Chondrocyte (in vitro differentiated cells): ENCODE results near the gene CLPX. TPM values are rescaled to one million over a fixed set of nuclear protein-coding genes. Genes with fewer than 3 reads are reported as not detected.
"Not testable (repeated sequence)": the region's sequence is repeated elsewhere in the genome, so short reads cannot be mapped to it uniquely, and the experiment has no call there.

ENCODE experiments used
- DNase-seq: peaks from one replicate; pipeline ENCODE4 v3.0.0; 2021; ENCODE audit warnings: mixed read lengths, low spot score
- H3K27ac Mint-ChIP-seq: one replicate; pipeline ENCODE4 v1.8.0; 2021; ENCODE audit warnings: mild to moderate bottlenecking, moderate library complexity, mixed read lengths; ENCODE audit not compliant: unreplicated experiment
- H3K27me3 Mint-ChIP-seq: 2 replicates; pipeline ENCODE4 v1.8.0; 2021; ENCODE audit warnings: low read depth, mixed read lengths
- H3K36me3 Mint-ChIP-seq: 2 replicates; pipeline ENCODE4 v1.8.0; 2021; ENCODE audit warnings: low read depth, mixed read lengths
- H3K4me1 Mint-ChIP-seq: 2 replicates; pipeline ENCODE4 v1.8.0; 2021; ENCODE audit warnings: low read depth, mild to moderate bottlenecking, mixed read lengths
- H3K4me3 Mint-ChIP-seq: one replicate; pipeline ENCODE4 v1.8.0; 2021; ENCODE audit warnings: mild to moderate bottlenecking, moderate library complexity, mixed read lengths; ENCODE audit not compliant: unreplicated experiment
- H3K9me3 Mint-ChIP-seq: 2 replicates; pipeline ENCODE4 v1.8.0; 2021; ENCODE audit warnings: low read depth, mixed read lengths
- total RNA-seq: library from RNA; stranded (reverse); gene quantifications from 3 replicates; pipeline ENCODE4 v1.2.1, GENCODE V29; 2021
- TF ChIP-seq, protein P1 (sequence below): fragments of 200-600 bp; sonication (generic); IDR thresholded peaks from 2 replicates; pipeline ENCODE4 v1.5.0; 2021; ENCODE audit warnings: antibody characterized with exemption, mild to moderate bottlenecking, moderate library complexity

Gene CLPX
- total RNA-seq, 1 donor from 2014 or later: 41.4 TPM

- no peaks in the 10 kb centered on the region for H3K27me3 Mint-ChIP-seq
- H3K9me3 Mint-ChIP-seq: no peaks in the 10 kb centered on the region
- H3K27ac Mint-ChIP-seq: peak overlapping the region; percentile 97
- no peaks in the 10 kb centered on the region for H3K36me3 Mint-ChIP-seq
- DNase-seq: no peak
- H3K4me3 Mint-ChIP-seq: peak overlapping the region; percentile 87
- TF ChIP-seq, protein P1, sequence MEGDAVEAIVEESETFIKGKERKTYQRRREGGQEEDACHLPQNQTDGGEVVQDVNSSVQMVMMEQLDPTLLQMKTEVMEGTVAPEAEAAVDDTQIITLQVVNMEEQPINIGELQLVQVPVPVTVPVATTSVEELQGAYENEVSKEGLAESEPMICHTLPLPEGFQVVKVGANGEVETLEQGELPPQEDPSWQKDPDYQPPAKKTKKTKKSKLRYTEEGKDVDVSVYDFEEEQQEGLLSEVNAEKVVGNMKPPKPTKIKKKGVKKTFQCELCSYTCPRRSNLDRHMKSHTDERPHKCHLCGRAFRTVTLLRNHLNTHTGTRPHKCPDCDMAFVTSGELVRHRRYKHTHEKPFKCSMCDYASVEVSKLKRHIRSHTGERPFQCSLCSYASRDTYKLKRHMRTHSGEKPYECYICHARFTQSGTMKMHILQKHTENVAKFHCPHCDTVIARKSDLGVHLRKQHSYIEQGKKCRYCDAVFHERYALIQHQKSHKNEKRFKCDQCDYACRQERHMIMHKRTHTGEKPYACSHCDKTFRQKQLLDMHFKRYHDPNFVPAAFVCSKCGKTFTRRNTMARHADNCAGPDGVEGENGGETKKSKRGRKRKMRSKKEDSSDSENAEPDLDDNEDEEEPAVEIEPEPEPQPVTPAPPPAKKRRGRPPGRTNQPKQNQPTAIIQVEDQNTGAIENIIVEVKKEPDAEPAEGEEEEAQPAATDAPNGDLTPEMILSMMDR: no peak
- H3K4me1 Mint-ChIP-seq: peaks cover 31% of the 10 kb centered on the region
Observed at GRCh38 chr15:65184305-65184867, 756 bp downstream of the CLPX start.

- peak overlapping the region; percentile 87 for H3K4me3 Mint-ChIP-seq
- peaks cover 31% of the 10 kb centered on the region for H3K4me1 Mint-ChIP-seq
- H3K27ac Mint-ChIP-seq: peak overlapping the region; percentile 97
- TF ChIP-seq, protein P1: peak; percentile 54
- peaks cover under 1% of the 10 kb centered on the region for H3K36me3 Mint-ChIP-seq
- no peak for DNase-seq
- no peaks in the 10 kb centered on the region for H3K9me3 Mint-ChIP-seq
- no peaks in the 10 kb centered on the region for H3K27me3 Mint-ChIP-seq
Observed at GRCh38 chr15:65183865-65184159, 1.3 kb downstream of the CLPX start.

- DNase-seq: no peak
- Mint-ChIP-seq H3K4me1 (peaks cover 31% of the 10 kb centered on the region), H3K36me3 (peaks cover 3% of the 10 kb centered on the region), H3K27ac (peak overlapping the region; percentile 91), H3K27me3 (no peaks in the 10 kb centered on the region), H3K4me3 (peak overlapping the region; percentile 87), H3K9me3 (no peaks in the 10 kb centered on the region)
- TF ChIP-seq, protein P1: no peak
Observed at GRCh38 chr15:65182538-65182937, 2.6 kb downstream of the CLPX start.

- not testable (repeated sequence) for H3K27me3 Mint-ChIP-seq, H3K36me3 Mint-ChIP-seq, H3K27ac Mint-ChIP-seq, H3K9me3 Mint-ChIP-seq, DNase-seq
- H3K4me3 Mint-ChIP-seq: peak overlapping the region; percentile 22
- H3K4me1 Mint-ChIP-seq: peaks cover 31% of the 10 kb centered on the region
Observed at GRCh38 chr15:65181582-65182353, 3.4 kb downstream of the CLPX start.

- H3K36me3 Mint-ChIP-seq: peaks cover 3% of the 10 kb centered on the region
- no peak overlapping the region for H3K4me3 Mint-ChIP-seq
- H3K9me3 Mint-ChIP-seq: no peaks in the 10 kb centered on the region
- no peaks in the 10 kb centered on the region for H3K27me3 Mint-ChIP-seq
- TF ChIP-seq, protein P1: no peak
- peaks cover 32% of the 10 kb centered on the region for H3K4me1 Mint-ChIP-seq
- no peak for DNase-seq
- H3K27ac Mint-ChIP-seq: no peak overlapping the region
Observed at GRCh38 chr15:65180167-65180566, 5.0 kb downstream of the CLPX start.

- TF ChIP-seq, protein P1: no peak
- H3K27ac Mint-ChIP-seq: no peak overlapping the region
- no peak overlapping the region for H3K4me3 Mint-ChIP-seq
- H3K4me1 Mint-ChIP-seq: peaks cover 26% of the 10 kb centered on the region
- H3K27me3 Mint-ChIP-seq: no peaks in the 10 kb centered on the region
- DNase-seq: no peak
- no peaks in the 10 kb centered on the region for H3K9me3 Mint-ChIP-seq
- peaks cover 6% of the 10 kb centered on the region for H3K36me3 Mint-ChIP-seq
Observed at GRCh38 chr15:65177901-65178300, 7.2 kb downstream of the CLPX start.
